Fibroblast of gingiva (primary cell): ENCODE results near the gene DPYSL5.
"Not testable (repeated sequence)": the region's sequence is repeated elsewhere in the genome, so short reads cannot be mapped to it uniquely, and the experiment has no call there.

Experiments used
- DNase-seq: peaks from one replicate; pipeline ENCODE4 v3.0.0-alpha.2; 2011; ENCODE audit warnings: low read depth

Gene DPYSL5

GRCh38 chr2:26875065-26875634 is 27.2 kb downstream of the DPYSL5 start:
- DNase-seq, result no peak

GRCh38 chr2:26875808-26876207 is 27.9 kb downstream of the DPYSL5 start:
- no peak for DNase-seq

GRCh38 chr2:26876260-26876659 is 28.3 kb downstream of the DPYSL5 start:
- no peak for DNase-seq

- no peak for DNase-seq
Measured at GRCh38 chr2:26877276-26877675, 29.3 kb downstream of the DPYSL5 start.

GRCh38 chr2:26880161-26880560 is 32.2 kb downstream of the DPYSL5 start:
- DNase-seq, result no peak

GRCh38 chr2:26880910-26881435 is 33.0 kb downstream of the DPYSL5 start:
- no peak for DNase-seq

- not testable (repeated sequence) for DNase-seq
Measured at GRCh38 chr2:26882220-26882619, 34.3 kb downstream of the DPYSL5 start.

GRCh38 chr2:26883956-26884355 is 36.0 kb downstream of the DPYSL5 start:
- DNase-seq, result no peak

DNA sequence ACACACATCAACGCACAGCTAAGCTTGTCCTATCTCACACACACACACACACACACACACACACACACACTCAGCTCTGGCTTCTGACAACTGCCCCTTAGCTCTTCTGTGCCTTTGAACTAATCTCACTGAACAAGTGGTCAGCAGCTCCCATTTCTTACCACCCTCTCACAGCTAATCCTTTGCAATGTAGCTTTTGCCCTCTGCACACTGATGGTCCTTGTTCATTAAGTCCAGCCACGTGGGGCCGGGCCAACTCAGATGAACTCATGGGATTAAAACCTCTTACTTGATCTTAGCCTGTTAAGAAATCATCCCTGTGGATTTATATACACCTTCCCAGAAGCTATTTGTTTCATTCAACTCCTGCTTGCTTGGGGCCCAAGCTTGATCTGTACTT is 36.6 kb downstream of the DPYSL5 start:
- DNase-seq, result no peak

DNA sequence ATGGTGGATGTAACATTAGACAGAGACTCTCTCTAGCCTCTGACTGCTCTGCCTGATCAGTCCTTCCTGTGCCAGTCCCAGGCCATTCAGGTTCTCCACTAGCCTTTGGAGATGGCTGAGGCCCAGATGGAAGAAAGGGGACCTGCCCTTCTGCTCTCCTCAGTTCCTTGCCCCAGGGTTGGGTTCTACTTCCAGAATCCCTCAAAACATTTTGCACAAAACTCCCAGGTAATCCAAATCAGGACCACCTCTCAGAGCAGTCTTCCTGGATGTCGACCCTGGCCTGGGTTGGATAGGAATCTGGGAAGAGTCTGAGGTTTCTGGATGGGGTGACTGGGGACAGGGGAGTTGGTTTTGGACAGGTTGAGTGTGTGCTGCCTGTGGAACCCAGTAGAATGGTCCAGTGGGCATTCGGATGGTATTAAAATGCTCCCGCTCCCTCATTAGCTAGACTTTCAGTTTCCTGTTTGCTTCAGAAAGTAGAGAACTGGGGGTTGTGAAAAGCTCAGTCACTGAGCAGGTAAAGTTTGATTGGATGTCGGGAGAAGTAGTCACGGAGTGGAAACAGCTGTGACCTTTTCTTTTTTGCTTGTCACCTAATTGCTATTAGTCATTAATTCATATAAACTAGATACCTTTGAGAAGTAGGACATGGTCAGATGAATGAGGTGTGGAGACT is 37.9 kb downstream of the DPYSL5 start:
- no peak for DNase-seq

GRCh38 chr2:26886736-26887135 is 38.8 kb downstream of the DPYSL5 start:
- no peak for DNase-seq

DNA sequence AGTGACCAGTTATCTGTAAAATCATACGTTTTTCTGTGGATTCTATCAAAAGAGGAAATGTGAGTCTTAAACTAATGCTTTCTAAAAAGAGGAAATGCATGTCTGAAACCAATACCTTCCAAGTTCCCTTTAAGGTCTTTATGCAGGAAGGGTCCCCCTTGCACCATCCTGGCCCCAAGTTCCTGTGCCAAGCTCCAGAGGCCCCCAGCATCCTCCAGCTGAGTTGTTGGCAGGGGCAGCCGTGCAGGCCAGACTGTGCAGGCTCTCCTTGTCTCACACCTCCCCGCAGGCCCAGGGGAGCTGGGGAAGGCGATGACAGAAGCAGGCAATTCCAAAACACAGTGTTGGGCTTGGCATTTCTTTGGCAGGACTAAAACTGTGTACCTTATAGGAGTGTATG is 39.2 kb downstream of the DPYSL5 start:
- no peak for DNase-seq

GRCh38 chr2:26889796-26890195 is 41.9 kb downstream of the DPYSL5 start:
- DNase-seq, result no peak

- DNase-seq, result no peak
Measured at GRCh38 chr2:26890341-26891000, 42.5 kb downstream of the DPYSL5 start.

GRCh38 chr2:26892133-26892532 is 44.2 kb downstream of the DPYSL5 start:
- DNase-seq, result no peak

- no peak for DNase-seq
Measured at GRCh38 chr2:26892922-26893524, 45.1 kb downstream of the DPYSL5 start.

- no peak for DNase-seq
Measured at GRCh38 chr2:26894136-26894535, 46.2 kb downstream of the DPYSL5 start.

- no peak for DNase-seq
Measured at GRCh38 chr2:26897807-26898479, 50.0 kb downstream of the DPYSL5 start.

DNA sequence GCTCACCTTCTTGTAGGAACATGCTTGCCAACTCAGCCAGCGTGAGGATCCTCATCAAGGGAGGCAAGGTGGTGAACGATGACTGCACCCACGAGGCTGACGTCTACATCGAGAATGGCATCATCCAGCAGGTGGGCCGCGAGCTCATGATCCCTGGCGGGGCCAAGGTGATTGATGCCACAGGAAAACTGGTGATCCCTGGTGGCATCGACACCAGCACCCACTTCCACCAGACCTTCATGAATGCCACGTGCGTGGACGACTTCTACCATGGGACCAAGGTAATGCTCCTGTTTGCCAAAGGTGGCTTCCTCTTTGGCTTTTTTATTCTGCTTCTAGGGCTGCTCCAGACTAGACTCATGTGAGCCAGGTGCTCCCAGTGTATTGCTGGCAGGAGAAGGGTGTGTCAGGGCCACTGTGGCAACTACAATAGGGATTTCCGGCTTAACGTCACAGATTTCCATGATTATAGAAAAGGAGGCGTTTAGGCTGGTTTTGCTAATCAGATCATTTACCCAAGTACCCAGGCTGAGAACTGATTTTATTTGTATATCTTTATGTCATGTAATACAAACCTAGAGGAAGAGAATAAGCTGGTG is 50.6 kb downstream of the DPYSL5 start:
- no peak for DNase-seq

- no peak for DNase-seq
Measured at GRCh38 chr2:26899500-26900164, 51.7 kb downstream of the DPYSL5 start.

DNA sequence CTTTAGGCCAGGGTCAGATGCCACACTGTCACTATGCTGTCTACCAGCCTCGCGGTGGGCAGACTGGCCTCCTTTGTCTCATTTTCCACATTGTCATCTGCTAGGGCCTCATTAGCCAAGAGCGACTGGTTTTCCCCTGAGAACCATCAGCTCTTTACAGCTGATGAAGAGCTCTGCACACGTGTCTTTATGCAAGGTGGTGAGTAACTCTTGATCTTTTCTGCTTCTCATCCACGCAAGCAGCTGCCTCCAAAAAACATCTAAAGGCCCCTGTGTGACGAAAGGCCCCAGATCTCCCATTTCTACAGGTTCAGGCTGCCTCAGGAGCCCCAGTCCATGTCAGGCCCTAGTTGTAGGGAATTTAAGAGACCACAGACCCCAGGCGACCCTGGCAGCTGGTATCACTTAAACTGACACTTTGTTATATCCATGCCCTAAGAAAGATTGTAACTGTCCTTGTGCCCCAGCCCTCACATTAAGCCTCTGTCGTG is 52.9 kb downstream of the DPYSL5 start:
- DNase-seq, result no peak
